ENCODE results near the gene MRPL9. TPM values are rescaled to one million over a fixed set of nuclear protein-coding genes. Genes with fewer than 3 reads are reported as not detected.

The MRPL9 gene
- total RNA-seq (100 to 1,000 TPM in 1 of 2 experiments, 10 to 100 TPM in 1; 97.9 to 110 TPM), polyA plus RNA-seq (100 to 1,000 TPM; 125 to 137 (median 127) TPM), total RNA-seq (49.7 to 65.9 (median 59.1) reads per million in 6 experiments)

DNA sequence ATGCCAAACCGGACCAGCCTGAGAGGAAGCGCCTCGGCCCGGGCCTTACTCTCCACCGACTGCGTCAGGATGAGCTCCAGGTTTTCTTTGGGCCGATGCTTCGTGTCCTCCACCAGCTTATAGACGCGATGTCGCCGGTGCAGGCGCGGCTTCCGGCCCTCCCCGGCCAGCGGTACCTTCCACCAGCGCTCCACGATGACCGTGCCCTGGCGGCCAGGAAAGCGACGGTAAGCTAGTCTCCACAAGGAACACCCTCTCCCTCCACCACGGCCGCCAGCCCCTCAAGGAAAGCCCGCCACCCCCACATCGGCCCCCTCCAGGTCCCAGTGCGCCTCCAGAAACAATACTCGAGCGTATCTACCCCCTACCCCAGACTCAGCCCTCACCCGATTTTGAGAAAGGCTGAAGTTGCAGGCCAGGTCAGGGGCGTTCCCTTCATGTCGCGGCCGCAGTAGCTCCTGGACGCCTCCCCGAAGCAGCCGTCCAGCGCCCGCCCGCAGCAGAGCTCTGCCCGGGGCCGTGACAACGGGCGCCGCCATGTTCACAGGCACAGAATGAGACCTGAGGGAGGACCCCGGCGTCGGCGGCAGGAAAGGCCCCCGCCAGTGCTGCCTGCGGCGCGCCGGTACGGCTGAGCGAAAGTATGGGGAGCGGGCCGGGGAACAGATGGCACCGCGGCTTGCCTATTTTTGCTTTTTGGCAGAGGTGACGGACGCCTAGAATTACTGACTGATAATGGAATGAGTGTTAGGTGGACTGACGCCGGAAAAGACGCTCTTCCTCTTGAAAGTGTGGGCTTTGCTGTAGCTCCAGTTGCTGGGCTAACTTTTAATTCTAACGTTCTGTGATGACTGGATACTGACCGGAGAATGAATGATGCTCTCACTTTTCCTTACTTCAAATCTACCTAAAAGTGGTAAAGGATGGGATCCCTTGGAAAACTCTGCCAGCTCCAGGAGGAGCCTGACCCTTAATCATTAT is at the start of gene MRPL9:
MRPL9 (minus strand) TSS at position 556 of the 981 bp plus-strand sequence; CDS start at position 539, 17 bp downstream.
- Mint-ChIP-seq H3K27me3 (no peaks in the 10 kb centered on the region), H3K4me1 (peaks cover 7 to 24% (median 21%) of the 10 kb centered on the region in 4 donors), H3K4me3 (peak within 1 kb of the TSS; percentile 89 to 97 (median 94)), H3K9me3 (no peaks in the 10 kb centered on the region), H3K27ac (peak within 1 kb of the TSS; percentile 94 to 99 (median 96)), H3K36me3 (peaks cover 0 to 42% (median 12%) of the 10 kb centered on the region in 3 donors)
- peak; percentile 68 to 89 (median 82) for DNase-seq
- POLR2A ChIA-PET = interaction anchor here (0.6 to 1.9 kb wide), 13 partner anchors 8 to 502 kb away, joined by 3 to 23 read pairs (median 4); partner anchors contain the start of genes C2CD4D, RIIAD1, TDRKH and THEM4
- ATAC-seq = peak; percentile 98 to 99

DNA sequence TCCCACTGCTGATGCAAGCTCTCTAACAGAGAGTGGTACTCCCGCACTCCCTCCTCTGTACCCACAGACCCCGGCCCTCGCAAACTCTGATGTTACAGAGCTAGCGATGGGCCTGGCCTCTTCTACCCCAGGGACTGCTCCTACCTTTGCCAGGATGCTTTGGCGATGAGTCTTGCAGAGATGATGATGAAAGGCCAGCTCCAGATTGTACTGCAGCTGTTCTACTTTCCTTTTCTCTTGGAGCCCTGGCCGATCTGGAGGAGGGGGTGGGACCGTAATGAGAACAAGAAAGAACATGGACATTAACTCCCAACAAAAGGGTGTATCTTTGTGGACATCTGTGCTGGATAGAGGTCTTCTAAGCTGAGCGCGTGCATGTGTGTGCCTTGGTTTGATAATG is 47.9 kb upstream of the MRPL9 start:
- ATAC-seq (no peak), DNase-seq (no peak)
- Mint-ChIP-seq H3K27ac (no peak overlapping the region), H3K36me3 (no peaks in the 10 kb centered on the region), H3K9me3 (no peaks in the 10 kb centered on the region), H3K27me3 (peaks cover 0 to 1% (median 0%) of the 10 kb centered on the region in 5 donors), H3K4me3 (no peak overlapping the region), H3K4me1 (peaks cover 15 to 32% (median 24%) of the 10 kb centered on the region in 4 donors)
- POLR2A ChIA-PET = interaction anchor here (1.2 kb wide), 1 partner anchor 17 kb away, joined by 4 read pairs; no protein-coding TSS in a partner anchor

DNA sequence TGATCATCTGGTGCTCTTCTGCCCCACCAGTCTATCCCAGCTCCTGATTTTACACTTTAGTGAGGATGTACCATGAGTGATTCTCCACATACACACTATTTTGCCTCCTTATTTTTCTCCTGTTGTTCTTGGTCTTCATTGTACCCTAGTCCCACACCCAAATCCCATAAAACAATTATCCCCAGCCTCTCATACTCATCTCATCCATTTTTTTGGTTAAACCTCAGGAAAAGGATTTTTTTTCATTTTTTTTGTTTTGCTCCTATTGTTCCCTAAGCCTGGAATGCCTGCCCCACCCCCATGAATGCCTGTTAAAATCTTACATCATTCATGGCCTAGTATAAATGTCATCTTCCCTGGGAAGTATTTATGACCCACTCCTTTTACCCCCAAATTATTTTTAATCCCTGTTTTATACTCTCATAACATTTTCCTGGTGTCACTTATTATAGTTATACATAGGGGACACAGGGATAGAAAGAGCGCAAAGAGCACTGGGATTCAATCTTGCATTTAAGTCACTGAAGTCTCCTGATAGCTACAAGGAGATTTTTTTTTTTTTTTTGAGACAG is 46.8 kb upstream of the MRPL9 start:
- Mint-ChIP-seq H3K9me3 (no peaks in the 10 kb centered on the region), H3K36me3 (no peaks in the 10 kb centered on the region), H3K27ac (no peak overlapping the region), H3K4me3 (no peak overlapping the region), H3K4me1 (peaks cover 8 to 20% (median 14%) of the 10 kb centered on the region in 4 donors), H3K27me3 (peaks cover 0 to 1% (median 0%) of the 10 kb centered on the region in 5 donors)
- no peak for ATAC-seq
- DNase-seq = no peak
- POLR2A ChIA-PET = interaction anchor here (0.6 kb wide), 1 partner anchor 295 kb away, joined by 3 read pairs; no protein-coding TSS in a partner anchor

DNA sequence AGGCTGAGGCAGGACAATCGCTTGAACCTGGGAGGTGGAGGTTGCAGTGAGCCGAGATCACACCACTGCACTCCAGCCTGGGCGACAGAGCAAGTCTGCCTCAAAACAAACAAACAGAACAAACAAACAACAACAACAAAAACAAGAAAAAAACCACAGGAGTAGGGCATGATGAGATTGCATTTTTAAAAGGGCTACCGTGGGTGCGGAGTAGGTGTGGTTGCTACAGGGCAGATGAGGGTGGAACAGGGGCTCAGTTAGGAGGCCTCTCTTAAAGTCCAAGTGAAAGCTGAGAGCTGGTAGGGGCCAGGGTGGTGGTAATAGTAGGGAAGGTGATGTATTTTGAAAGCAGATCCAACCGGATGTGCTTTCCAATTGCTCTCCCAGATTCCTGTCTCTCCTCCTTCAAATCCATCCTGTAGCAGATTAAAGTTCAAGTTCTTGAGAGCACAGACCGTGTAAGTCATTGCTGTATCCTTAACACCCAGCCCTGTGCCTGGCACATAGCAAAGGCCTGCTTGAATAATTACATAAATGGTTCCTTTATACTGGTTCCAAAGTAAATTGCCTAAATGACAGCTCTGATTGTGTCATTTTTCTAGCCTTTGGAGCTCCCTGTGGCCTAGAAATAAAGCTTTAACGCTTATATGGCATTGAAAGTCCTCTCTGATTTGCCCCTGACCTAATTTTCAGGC is 46.1 kb upstream of the MRPL9 start:
- Mint-ChIP-seq H3K27ac (no peak overlapping the region), H3K27me3 (peaks cover 0 to 1% (median 0%) of the 10 kb centered on the region in 5 donors), H3K36me3 (no peaks in the 10 kb centered on the region), H3K4me1 (peaks cover 6 to 14% (median 9%) of the 10 kb centered on the region in 4 donors), H3K9me3 (no peaks in the 10 kb centered on the region), H3K4me3 (no peak overlapping the region)
- DNase-seq (no peak), ATAC-seq (no peak)
- POLR2A ChIA-PET = interaction anchor here (0.6 kb wide), 1 partner anchor 294 kb away, joined by 3 read pairs; no protein-coding TSS in a partner anchor

DNA sequence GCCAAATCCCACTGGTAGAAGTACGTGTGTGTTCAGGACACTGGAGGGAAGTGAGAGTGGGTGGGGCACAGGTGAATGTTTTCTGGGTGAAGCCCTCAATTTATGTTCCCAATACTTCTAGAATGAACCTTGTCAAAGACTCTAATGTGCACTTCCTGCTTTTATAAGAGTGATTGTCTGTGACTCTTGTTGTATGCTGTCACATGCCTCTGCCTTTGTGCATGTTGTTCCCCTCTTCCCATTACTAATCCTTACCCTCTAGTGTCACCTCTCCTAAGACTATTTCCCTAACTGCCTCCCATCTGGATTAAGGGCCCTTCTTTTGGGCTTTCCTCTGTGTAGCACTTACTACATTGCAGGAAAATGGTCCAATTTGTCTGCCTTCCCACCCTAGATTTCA is 44.5 kb upstream of the MRPL9 start:
- no peaks in the 10 kb centered on the region for H3K36me3 Mint-ChIP-seq
- no peak for ATAC-seq
- DNase-seq = no peak
- H3K27me3 Mint-ChIP-seq = peaks cover 0 to 1% (median 0%) of the 10 kb centered on the region in 5 donors
- H3K9me3 Mint-ChIP-seq = no peaks in the 10 kb centered on the region
- H3K4me3 Mint-ChIP-seq = no peak overlapping the region
- H3K27ac Mint-ChIP-seq = peak overlapping the region in 1 of 10 donors; percentile 48
- peaks cover under 1 to 6% (median 5%) of the 10 kb centered on the region in 4 donors for H3K4me1 Mint-ChIP-seq
- POLR2A ChIA-PET = interaction anchor here (0.6 kb wide), 1 partner anchor 1246 kb away, joined by 3 read pairs; no protein-coding TSS in a partner anchor

DNA sequence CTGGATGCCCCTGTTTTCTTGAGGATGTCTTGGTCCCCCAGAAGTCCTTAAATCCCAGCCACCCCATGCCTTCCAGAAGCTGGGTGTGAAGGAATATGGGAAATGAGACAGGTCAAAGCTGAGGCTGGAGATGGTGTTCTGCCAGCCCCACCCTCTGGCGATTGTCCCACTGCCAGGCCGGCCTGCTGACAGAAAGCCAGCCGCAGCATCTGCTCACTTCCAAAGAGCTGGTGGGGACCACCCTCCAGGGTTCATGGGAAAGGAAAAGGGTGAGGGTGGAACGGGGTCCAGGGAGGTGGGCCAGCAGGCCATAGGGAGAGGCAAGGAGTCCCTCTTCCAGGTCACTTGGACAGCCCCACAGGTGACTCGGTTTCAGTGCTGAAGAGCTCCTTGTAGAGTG is 43.8 kb upstream of the MRPL9 start:
- no peak for DNase-seq
- peaks cover 0 to 6% (median 2%) of the 10 kb centered on the region in 4 donors for H3K4me1 Mint-ChIP-seq
- H3K27ac Mint-ChIP-seq = no peak overlapping the region
- no peak overlapping the region for H3K4me3 Mint-ChIP-seq
- no peak for ATAC-seq
- no peaks in the 10 kb centered on the region for H3K36me3 Mint-ChIP-seq
- H3K9me3 Mint-ChIP-seq = no peaks in the 10 kb centered on the region
- POLR2A ChIA-PET = no interaction called here
- H3K27me3 Mint-ChIP-seq = peaks cover 0 to 1% (median 0%) of the 10 kb centered on the region in 5 donors

DNA sequence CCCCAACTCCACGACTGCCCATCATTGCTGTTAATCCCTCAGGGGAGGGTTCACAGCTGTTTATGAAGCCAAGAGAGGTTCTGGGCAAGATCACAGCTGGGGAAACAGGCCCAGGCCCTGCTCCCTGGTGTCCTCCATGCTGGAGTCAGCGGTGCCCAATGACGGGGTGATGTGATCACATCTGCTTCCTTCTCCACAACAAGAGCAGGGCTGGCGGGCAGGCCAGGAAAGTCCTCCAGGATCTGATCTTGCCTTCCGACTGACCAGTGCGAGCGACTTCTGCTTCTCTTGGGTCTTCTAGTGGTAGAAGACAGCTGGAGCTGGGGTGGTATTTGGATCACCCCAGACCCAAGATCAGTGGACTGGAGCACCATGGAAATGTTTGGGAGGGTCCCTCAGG is 42.9 kb upstream of the MRPL9 start:
- no peaks in the 10 kb centered on the region for H3K9me3 Mint-ChIP-seq
- H3K27me3 Mint-ChIP-seq = peaks cover 0 to 1% (median 0%) of the 10 kb centered on the region in 5 donors
- no peak overlapping the region for H3K27ac Mint-ChIP-seq
- no peaks in the 10 kb centered on the region for H3K36me3 Mint-ChIP-seq
- POLR2A ChIA-PET = no interaction called here
- peaks cover 0 to 6% (median 2%) of the 10 kb centered on the region in 4 donors for H3K4me1 Mint-ChIP-seq
- no peak overlapping the region for H3K4me3 Mint-ChIP-seq
- DNase-seq (no peak), ATAC-seq (no peak)

DNA sequence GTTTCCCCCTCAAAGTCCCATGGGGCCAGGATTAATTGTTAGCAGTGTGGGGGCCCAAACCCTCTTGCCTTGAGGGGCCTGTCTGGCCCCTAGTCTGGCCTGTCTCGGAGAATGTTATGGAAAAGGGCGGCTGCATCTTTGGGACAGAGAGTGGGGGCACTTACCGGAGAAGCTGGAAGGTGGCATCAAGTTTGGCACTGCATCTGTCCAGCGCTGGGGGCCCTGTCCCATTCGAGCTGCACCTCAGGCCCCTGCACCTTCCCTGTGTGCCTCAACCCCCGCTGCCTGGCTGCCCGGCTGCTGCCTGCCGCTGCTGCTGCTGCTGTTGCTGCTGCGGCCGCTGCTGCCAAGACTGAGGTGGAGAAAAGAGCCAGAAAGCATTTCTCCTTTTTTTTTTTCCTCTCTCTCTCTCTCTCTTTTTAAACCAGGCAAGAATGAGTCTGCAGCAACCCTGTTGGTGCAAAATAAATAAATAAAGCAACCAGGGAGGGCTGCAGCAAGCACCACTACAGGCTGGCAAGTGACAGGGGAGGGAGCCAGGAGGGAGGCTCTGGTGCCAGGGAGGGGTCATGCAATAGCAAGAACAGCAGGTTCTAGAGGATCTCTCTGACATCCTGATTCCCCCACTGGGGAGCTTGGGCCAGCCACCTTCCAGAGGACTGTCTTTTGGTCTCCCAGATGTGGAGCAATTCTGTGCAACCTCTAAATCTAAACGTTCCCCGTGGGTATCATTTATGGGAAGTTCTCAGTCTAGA is 41.9 kb upstream of the MRPL9 start, which contains the start of gene LINGO4:
LINGO4 (minus strand) TSS at position 354 of the 755 bp plus-strand sequence. CDS start 2,715 bp downstream, outside the sequence.
- Mint-ChIP-seq H3K36me3 (no peaks in the 10 kb centered on the region), H3K27me3 (peaks cover 0 to 1% (median 0%) of the 10 kb centered on the region in 5 donors), H3K9me3 (no peaks in the 10 kb centered on the region), H3K4me3 (no peak within 1 kb of the TSS), H3K27ac (no peak within 1 kb of the TSS), H3K4me1 (peaks cover 5 to 10% (median 7%) of the 10 kb centered on the region in 4 donors)
- DNase-seq = no peak
- ATAC-seq = no peak
- POLR2A ChIA-PET = no interaction called here

DNA sequence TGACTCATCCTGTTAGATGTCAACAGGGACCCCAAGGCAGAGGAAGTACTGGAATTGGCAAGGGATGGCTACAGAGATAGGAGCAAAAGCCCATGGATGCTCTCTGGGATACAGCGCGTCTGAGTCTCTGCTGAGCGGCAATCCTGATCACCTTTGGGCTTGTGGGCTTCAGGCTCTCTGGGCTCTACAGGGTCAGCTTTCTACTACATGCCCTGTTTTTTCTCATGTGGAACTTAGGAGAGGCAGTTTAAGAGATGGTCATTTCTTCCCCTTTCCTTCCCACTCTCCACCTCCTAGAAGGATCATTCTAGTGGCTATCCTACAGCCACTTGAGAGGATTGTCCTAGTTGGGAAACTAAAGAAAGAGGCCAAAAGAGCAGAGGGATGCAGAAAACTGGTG is 40.6 kb upstream of the MRPL9 start:
- POLR2A ChIA-PET = interaction anchor here (0.6 kb wide), 1 partner anchor 1130 kb away, joined by 3 read pairs; no protein-coding TSS in a partner anchor

DNA sequence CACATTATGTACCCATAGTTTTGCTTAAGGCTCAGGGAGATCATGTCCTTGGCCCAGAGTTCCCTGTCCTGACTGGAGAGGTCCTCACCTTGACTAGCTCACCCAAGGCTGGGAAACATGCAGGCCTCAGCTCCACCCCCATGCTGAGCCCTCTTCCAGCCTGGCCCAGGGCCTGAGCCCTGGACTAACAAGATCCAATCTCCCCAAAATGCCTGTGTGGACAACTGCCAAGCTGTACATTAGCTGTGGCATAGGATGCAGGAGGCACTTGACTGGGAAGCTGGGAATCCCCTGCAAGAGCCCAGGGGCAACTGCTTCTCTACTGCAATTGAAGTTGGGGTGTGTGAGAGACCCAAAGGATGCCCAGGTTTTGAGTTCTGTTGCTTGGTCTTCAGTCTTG is 39.9 kb upstream of the MRPL9 start:
- peak overlapping the region in 1 of 10 donors; percentile 33 for H3K27ac Mint-ChIP-seq

More for the DNA sequence above, 40.6 kb upstream of the MRPL9 start:
- no peak for ATAC-seq
- DNase-seq = no peak
- peaks cover 9 to 14% (median 11%) of the 10 kb centered on the region in 4 donors for H3K4me1 Mint-ChIP-seq
- H3K27ac Mint-ChIP-seq = peak overlapping the region in 1 of 10 donors; percentile 11
- H3K4me3 Mint-ChIP-seq = no peak overlapping the region
- peaks cover 0 to 6% (median 0%) of the 10 kb centered on the region in 5 donors for H3K27me3 Mint-ChIP-seq
- H3K36me3 Mint-ChIP-seq = peaks cover 0 to 4% (median 0%) of the 10 kb centered on the region in 3 donors
- H3K9me3 Mint-ChIP-seq = no peaks in the 10 kb centered on the region

DNA sequence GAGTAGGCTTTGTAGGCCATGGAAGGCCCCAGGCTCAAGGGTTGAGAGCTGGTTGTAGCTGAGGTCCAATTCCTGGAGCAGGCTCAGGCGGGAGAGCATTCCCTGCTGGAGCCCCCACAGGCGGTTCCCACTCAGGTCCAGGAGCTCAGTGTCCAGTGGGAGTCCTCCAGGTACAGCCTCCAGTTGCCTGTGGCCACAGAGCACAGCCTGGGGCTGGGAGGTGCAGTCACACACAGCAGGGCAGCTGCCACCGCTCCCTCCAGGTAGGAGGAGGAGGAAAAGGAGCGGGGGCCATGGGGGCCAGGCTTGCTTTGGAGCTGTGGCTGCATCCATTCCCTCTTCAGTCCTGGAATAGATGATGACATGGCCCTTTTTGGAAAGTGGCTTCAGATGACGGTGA is 39.1 kb upstream of the MRPL9 start:
- no peaks in the 10 kb centered on the region for H3K9me3 Mint-ChIP-seq
- H3K36me3 Mint-ChIP-seq = peaks cover 0 to 8% (median 0%) of the 10 kb centered on the region in 3 donors
- peaks cover 0 to 6% (median 0%) of the 10 kb centered on the region in 5 donors for H3K27me3 Mint-ChIP-seq
- POLR2A ChIA-PET = no interaction called here
- no peak overlapping the region for H3K4me3 Mint-ChIP-seq
- H3K27ac Mint-ChIP-seq = peak overlapping the region in 1 of 10 donors; percentile 38
- peaks cover 8 to 13% (median 12%) of the 10 kb centered on the region in 4 donors for H3K4me1 Mint-ChIP-seq
- ATAC-seq (no peak), DNase-seq (no peak)

More for the DNA sequence above, 39.9 kb upstream of the MRPL9 start:
- ATAC-seq = no peak
- Mint-ChIP-seq H3K36me3 (peaks cover 0 to 8% (median 0%) of the 10 kb centered on the region in 3 donors), H3K9me3 (no peaks in the 10 kb centered on the region), H3K4me3 (no peak overlapping the region), H3K4me1 (peaks cover 11 to 16% (median 12%) of the 10 kb centered on the region in 4 donors), H3K27me3 (peaks cover 0 to 6% (median 0%) of the 10 kb centered on the region in 5 donors)
- POLR2A ChIA-PET = no interaction called here
- no peak for DNase-seq

All from naive thymus-derived CD8-positive, alpha-beta T cell (primary cell).